HL-60/S4 treated with phorbol 12-myristate 13-acetate at 8.2 ng/mL for 4 days and 3 days (cell line): ENCODE measurements around the gene CLCN2.

Source experiments
- in situ Hi-C: fragments of 300-500 bp; cut with MboI; formaldehyde crosslinking; loops from 2 replicates; pipeline ENCODE4 v1.15.0; 2022; ENCODE audit warnings: low sequenced_read_pairs

Gene CLCN2

DNA sequence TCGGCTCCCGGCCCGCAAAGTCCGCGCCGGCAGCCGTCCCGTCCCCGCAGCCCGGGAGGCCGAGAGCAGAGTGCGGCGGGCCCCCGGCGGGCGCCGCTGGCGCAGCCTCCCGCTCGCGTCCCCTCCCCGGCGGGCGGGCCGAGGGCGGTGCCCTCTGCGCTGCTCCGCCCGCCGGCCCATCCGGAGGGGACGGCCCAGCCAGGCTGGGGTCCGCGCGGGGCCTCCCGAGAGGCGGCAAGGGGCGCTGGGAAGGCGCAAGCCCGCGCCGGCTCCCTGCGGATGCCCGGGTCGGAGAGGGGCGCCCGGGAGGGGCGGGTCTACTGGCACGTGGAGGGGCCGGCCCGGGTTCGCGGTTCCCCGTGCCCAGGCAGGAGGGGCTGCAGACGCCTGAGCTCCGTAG is at the start of gene CLCN2, which contains the start of gene POLR2H:
Gene CLCN2 (minus strand): TSS at position 74 of the 400 bp plus-strand sequence. CDS start 126 bp downstream, outside the sequence.
Gene POLR2H (plus strand): TSS at position 179 of the 400 bp plus-strand sequence. CDS start 1,783 bp downstream, outside the sequence.
- in situ Hi-C loops, result no loop called here

DNA sequence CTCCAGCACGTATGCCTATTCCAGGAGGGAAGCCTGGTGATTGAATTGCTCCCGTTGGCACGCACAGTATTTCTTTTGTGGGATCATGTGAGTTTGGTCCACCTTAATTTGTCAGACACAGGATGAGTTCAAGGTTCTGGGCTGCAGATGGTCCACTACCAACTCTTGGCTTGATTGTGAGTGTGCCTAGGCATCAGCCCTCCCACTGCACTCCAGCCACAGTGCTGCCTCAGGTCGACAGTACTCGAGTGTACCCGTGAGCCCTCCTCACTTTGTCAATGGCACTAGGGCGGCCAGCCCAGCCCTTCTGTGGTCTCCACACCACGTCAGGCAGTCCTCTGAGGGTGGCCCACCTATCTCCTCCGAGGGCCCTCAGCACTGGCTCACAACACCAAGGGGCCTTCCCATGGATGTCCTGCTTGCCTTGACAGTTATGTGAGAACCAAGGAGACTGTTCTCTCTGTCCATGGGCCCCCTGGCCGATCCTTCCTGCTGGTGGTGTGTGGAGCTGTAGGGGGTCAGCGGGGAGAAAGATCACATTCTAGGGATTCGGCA is 48.6 kb upstream of the CLCN2 start:
- in situ Hi-C loops, result loop anchor here (25.0 kb wide), 1 partner anchor 127 kb away; no protein-coding TSS in a partner anchor

DNA sequence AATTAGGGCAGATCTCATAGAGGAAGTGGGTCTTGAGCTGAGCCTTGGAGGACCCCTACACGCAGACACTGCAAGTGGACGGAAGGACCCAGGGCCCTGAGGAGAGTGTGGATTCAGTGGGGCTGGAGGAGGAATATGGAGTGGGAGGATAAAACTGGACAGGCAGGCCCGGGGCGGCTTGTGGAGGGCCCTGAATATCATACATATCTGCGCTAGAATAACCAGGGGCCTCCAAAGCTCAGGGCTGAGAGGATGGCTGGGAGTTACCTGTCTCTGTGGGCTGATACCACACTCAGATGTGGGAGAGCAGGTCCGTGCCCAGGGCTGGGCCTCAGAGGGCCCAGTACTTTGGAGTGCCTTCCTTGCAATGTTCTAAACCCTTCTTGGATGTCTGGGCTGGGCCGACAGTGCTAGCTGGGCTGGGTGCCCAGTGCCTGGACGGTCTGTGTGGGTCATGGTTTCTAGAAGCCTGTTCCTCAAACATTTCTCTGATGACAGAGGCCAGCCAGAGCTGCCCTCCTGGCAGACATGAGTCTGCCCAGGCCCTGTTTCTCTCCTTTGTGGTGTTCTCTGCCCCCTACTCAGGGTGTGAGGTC is 48.0 kb upstream of the CLCN2 start:
- in situ Hi-C loops, result loop anchor here (25.0 kb wide), 1 partner anchor 128 kb away; no protein-coding TSS in a partner anchor

DNA sequence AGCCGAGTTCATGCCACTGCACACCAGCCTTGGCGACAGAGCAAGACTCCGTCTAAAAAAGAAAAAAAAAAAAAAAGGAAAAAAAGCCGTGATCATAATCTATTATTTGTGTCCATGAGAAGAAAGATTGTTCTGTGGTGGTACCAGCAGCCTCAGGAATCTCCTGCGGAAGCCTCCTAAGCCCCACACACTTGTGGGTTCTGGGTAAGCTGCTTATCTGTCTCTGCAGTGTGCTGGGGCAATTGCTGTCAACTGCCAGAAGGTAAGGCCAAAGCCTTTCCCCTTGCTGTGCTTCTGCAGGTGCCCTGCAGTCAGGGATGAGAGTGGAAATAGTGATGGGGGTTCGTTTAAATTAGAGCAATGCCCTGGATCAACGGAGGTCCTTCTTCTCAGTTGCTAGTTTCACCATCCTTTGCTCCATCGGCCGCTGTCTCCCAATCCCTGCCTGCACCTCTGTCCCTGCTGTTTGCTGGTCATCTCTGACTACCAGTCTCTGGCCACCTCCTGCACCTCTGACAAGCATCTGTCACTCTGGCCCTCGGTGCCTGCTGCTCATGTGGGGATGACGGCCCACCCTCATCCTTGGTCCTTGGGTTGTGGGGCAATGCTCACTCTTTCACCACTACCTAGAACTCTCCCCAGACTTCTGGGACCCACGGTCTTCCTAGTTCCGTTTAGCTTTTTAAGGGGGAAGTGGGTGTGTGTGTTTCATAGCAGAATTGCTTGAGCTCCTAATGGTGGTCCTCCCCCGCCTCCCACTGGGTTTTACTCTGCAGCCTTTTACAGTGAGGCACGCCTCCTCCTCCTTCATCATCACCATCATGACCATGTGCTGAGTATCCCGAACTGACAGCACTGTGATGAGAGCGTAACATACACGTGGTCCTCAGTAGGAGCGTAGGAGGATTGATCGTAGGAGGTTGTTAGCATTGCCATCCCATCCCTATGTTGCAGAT is 43.9 kb upstream of the CLCN2 start:
- in situ Hi-C loops, result loop anchor here (25.0 kb wide), 1 partner anchor 132 kb away; no protein-coding TSS in a partner anchor

DNA sequence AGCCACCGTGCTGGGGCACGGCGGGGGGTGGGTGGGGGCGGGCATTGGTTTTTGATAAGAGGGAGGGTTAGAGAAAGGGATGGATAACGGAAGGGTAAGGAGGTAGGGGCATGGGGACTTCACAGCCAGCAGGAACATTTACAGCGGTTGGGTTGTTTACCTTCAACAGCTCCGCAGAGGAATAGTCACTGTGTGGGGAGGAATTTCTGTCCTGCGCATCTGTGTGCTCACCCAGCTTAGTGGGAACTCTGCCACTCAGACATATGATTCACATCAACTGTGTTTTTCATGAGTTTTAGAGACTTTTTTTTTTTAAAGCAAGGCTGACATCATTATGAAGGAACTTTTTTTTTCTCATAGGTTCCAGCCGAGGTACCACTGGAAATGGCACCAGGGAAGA is 38.0 kb upstream of the CLCN2 start:
- in situ Hi-C loops, result loop anchor here (25.0 kb wide), 1 partner anchor 388 kb away; no protein-coding TSS in a partner anchor

DNA sequence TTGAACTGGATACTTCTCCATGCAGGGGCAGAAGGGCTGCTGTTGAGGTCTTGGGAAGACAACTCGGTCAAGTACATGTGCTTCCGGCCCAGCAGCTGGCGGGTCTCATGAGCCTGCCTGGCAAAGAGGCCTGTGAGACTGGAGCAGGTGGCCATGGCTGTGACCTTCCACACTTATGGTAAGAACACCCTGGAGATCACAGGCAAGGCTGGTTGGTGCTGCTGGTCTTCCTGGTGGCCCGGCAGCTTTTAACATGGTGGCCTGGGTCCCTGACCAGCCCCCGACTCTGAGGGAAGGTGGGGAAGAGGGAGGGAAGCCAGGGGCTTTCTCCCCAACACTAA is 33.9 kb upstream of the CLCN2 start:
- in situ Hi-C loops, result loop anchor here (25.0 kb wide), 1 partner anchor 392 kb away; no protein-coding TSS in a partner anchor

DNA sequence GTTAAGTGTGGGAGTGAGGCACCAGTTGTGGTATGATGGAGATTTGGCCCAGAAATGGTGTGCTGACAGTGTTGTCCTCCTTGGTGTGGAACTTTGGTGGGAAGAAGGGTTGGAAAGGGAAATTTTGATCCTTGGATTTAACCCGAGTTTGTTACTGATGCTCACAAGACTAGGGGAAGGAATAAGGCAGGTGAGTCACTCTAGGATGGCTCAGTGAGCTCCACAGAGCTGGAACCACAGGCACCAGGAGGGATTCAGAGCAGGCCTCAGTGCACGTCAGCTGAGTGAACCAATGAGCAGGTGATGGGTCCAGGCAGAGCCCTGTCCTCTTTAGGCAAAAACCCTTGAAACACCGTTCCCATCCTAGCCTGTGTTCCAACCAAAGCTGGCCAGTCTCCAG is 29.9 kb upstream of the CLCN2 start:
- in situ Hi-C loops, result loop anchor here (25.0 kb wide), 1 partner anchor 396 kb away; no protein-coding TSS in a partner anchor

DNA sequence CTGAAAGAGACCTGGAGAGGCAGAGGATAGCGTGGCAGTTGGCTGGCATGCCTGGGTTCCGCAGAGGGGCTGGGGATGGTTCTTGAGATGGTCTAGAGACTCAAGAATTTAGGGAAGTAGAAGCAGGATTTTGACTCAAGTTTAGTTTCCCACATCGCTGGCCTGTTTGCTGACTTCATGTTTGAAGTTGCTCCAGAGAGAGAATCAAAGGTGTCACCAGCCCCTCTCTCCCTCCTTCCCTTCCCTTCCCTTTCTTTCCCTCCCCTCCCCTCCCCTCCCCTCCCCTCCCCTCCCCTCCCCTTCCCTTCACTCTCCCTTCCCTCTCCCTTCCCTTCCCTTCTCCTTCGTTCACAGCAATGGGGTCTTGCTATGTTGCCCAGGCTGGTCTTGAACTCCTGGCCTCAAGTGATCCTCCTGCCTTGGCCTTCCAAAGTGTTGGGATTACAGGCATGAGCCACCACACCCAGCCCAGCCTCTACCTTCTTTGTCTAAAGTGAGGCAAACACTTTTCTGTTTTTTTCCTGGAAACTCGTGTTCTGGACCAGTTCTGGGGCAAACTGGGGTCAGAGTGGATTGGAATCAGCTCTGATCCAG is 28.6 kb upstream of the CLCN2 start:
- in situ Hi-C loops, result loop anchor here (25.0 kb wide), 1 partner anchor 397 kb away; no protein-coding TSS in a partner anchor

DNA sequence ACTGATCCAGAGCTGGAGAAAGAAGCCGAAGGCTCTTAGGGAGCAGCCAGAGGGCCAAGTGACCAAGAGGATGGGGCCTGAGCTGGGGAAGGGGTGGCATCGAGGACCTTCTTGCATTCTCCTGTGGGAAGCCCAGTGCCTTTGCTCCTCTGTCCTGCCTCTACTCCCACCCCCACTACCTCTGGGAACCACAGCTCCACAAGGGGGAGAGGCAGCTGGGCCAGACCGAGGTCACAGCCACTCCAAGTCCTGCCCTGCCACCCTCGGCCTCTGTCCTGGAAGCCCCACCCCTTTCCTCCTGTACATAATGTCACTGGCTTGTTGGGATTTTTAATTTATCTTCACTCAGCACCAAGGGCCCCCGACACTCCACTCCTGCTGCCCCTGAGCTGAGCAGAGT is 28.0 kb upstream of the CLCN2 start:
- in situ Hi-C loops, result loop anchor here (25.0 kb wide), 1 partner anchor 398 kb away; no protein-coding TSS in a partner anchor

DNA sequence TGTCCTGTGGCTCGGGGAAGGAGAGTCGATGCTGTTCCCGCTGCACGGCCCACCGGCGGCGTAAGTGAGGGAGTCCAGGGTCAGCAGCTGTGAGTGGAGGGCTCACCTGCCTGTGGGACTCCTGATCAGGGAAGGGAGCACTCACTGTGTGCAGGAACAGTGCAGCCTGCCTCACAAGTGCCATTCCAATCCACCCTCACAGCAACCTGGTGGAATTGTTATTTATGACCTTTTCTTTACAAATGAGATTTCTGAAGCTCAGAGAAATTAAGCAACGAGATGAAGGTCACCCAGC is 27.5 kb upstream of the CLCN2 start:
- in situ Hi-C loops, result loop anchor here (25.0 kb wide), 1 partner anchor 398 kb away; no protein-coding TSS in a partner anchor

DNA sequence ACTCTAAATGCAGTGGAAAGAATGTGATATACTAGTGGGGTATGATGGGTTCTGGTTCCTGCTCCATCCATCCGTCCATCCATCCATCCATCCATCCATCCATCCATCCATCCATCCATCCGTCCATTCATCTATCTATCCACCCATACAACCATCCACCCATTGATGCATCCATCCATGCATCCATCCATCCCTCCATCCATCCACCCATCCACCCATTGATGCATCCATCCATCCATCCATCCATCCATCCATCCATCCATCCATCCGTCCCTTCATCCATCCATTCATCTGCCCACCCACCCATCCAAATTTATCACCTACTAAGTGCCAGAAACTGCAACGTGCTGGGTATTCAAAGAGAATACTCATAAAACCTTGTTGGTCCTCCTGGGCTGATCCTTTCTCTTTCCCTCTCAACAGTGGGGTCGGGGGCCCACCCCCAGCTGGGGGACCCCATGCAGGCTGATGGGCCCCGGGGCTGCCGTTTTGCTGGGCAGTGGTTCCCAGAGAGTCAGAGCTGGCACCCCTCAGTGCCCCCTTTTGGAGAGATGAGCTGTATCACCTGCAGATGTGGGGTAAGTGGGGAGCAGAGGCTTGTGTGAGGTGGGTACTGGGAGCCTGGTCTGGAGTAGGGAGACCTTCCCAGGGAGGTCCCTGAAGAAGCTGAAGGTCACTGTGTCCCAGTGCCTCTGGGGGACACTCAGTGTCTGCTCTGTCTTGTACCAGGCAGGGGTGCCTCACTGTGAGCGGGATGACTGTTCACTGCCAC is 26.9 kb upstream of the CLCN2 start:
- in situ Hi-C loops, result loop anchor here (25.0 kb wide), 1 partner anchor 399 kb away; no protein-coding TSS in a partner anchor

DNA sequence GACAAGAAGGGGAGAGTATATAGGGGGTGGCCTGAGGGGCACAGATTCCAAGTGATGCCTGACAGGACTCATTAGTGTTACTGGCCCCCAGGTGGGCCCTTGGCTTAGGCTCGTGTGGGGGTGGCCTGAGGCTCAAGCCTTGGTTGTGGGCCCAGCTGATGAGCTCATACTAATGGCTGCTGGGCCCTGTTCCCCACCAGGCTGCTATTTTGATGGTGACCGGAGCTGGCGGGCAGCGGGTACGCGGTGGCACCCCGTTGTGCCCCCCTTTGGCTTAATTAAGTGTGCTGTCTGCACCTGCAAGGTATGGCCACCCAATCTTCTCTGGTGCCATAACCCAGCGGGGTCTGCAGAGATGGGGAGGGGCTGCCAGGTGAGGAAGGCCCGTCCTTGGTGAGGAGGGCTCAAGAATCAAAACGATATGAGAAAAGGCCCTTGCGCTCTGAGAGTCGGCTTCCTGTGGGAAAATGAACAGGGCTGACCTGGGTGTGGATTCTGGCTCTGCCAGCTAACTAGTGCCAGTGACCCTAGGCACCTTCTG is 25.8 kb upstream of the CLCN2 start:
- in situ Hi-C loops, result loop anchor here (25.0 kb wide), 1 partner anchor 400 kb away; no protein-coding TSS in a partner anchor

DNA sequence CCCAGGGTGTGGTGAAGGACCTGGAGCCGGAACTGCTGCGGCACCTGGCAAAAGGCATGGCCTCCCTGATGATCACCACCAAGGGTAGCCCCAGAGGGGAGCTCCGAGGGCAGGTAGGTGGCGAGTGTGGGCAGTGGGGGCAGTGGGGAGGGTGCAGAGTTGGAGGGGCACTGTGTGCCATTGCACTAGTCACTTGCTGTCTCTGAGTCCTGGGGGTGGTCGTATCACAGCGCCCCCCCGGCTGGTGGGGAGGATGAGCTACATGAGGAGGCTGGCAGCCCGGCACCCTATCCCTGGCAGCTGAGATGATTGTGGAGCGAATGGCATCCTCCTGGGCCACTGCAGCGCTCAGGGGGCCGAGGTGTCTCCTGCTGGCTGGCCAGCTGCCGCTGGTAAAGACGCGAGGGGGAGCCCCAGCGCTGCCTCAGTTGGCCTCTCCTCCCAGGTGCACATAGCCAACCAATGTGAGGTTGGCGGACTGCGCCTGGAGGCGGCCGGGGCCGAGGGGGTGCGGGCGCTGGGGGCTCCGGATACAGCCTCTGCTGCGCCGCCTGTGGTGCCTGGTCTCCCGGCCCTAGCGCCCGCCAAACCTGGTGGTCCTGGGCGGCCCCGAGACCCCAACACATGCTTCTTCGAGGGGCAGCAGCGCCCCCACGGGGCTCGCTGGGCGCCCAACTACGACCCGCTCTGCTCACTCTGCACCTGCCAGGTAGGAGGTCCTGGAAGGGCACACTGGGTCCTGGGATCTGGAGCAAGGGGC is 24.8 kb upstream of the CLCN2 start:
- in situ Hi-C loops, result loop anchor here (25.0 kb wide), 1 partner anchor 401 kb away; no protein-coding TSS in a partner anchor

DNA sequence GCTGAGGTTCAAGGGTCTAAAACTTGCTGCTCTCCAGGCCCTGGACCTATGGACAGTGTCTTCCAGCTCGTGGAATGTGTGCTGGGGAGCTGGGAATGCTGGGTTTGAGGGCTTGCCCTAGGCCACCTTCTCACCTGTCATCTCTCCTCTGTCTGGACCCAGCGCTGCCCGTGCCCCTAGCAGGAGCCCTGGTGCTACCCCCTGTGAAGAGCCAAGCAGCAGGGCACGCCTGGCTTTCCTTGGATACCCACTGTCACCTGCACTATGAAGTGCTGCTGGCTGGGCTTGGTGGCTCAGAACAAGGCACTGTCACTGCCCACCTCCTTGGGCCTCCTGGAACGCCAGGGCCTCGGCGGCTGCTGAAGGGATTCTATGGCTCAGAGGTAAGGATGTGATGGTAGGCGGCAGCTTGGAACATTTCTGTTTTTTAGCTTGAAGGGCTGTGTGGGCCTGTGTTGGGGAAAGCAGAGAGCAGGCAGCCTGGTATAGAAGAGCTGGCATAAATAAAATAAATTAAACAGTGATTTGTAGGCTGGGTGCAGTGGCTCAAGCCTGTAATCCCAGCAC is 23.5 kb upstream of the CLCN2 start:
- in situ Hi-C loops, result loop anchor here (25.0 kb wide), 1 partner anchor 402 kb away; no protein-coding TSS in a partner anchor

DNA sequence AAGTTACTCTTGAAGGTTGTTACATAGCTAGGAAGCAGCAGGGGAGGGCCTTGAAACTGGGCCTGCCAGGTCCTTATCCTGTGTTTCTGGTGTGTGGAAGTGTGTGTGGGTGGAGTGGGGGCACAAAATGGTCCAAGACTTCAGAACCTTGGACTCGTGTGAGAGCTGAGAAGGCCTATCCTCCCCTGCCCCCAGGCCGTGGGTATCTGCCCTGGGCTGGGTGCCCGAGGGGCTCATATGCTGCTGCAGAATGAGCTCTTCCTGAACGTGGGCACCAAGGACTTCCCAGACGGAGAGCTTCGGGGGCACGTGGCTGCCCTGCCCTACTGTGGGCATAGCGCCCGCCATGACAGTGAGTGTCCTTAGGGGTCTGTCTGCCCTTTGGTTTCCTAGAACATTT is 22.9 kb upstream of the CLCN2 start:
- in situ Hi-C loops, result loop anchor here (25.0 kb wide), 1 partner anchor 403 kb away; no protein-coding TSS in a partner anchor

DNA sequence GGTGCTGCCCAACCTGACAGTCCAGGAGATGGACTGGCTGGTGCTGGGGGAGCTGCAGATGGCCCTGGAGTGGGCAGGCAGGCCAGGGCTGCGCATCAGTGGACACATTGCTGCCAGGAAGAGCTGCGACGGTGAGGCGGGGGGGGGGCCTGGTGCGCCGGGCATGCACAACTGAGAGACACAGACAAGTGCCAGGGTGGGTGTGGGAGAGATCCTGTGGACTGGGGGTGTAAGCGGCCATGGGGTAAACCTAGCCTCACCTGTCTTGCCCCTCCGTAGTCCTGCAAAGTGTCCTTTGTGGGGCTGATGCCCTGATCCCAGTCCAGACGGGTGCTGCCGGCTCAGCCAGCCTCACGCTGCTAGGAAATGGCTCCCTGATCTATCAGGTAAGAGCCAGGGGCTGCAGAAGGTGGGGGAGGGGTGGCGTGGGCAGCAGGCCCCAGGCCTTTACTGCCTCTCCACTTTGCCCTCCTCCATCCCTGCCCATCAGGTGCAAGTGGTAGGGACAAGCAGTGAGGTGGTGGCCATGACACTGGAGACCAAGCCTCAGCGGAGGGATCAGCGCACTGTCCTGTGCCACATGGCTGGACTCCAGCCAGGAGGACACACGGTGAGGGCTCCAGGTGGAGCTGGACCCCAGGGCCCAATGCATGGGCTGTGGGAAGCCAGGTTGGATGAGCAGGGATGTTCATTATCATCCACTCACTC is 21.8 kb upstream of the CLCN2 start:
- in situ Hi-C loops, result loop anchor here (25.0 kb wide), 1 partner anchor 404 kb away; no protein-coding TSS in a partner anchor

DNA sequence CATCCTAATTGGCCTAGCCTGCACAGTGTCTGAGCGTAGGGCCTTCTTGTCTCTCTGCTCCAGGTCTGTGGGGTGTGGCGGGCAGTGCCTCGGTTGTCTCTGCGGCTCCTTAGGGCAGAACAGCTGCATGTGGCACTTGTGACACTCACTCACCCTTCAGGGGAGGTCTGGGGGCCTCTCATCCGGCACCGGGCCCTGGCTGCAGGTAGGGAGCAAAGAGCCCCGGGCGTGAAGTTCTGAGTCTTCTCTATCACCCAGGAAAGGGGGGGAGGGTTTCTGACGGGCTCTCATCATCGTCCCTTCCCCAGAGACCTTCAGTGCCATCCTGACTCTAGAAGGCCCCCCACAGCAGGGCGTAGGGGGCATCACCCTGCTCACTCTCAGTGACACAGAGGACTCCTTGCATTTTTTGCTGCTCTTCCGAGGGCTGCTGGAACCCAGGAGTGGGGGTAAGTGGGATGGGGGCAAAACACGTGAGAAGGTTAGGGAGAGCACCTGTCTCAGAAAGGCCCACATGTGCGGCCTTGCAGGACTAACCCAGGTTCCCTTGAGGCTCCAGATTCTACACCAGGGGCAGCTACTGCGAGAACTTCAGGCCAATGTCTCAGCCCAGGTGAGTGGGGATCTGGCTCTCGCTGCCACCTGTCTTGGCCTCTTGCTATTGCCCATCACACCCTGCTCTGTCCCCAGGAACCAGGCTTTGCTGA is 21.1 kb upstream of the CLCN2 start:
- in situ Hi-C loops, result loop anchor here (25.0 kb wide), 1 partner anchor 405 kb away; no protein-coding TSS in a partner anchor
